ENCODE measurements around the gene LMAN1L.

DNA sequence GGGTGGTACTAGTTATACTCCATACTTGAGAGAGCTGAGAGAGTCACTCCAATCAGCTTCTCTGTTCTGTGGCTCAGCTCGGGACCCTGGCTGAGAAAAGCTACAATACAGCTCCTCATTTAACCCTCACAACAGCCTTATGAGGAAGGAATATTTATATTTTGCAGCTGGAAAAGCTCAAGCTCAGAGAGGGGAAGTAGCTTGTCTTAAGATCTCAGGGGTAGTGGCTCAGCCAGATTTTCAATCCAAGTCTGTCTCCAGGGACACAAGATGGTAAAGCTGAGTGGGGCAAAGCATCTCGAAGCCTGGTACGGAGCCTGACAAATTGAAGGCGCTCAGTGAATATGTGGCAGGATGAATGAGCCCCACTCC, 45.7 kb downstream of the LMAN1L start:
- TF ChIP-seq GATA2 (IDR thresholded peaks at IDR 0.05; ENCODE audit: low read depth, low read length), result no peak
- no peak for TF ChIP-seq GATA3 (IDR thresholded peaks at IDR 0.05; ENCODE audit: low read depth, low read length)

Measured in SH-SY5Y (cell line).